ENCODE measurements around the gene KHDC4. TPM values are rescaled to one million over a fixed set of nuclear protein-coding genes. Genes with fewer than 3 reads are reported as not detected.

KHDC4 gene
- total and polyA plus RNA-seq, 7 donors, result 6.6 to 67.6 (median 33.5) TPM

GRCh38 chr1:155871390-155871789, 62.8 kb downstream of the KHDC4 start:
- 69 to 84% methylated on average over 1 of the region's 1 CpG for WGBS, 2 donors
- DNase-seq, result peak; percentile 79

GRCh38 chr1:155867766-155868165, 66.4 kb downstream of the KHDC4 start:
- H3K4me3 ChIP-seq, result no peak overlapping the region
- no peaks in the 10 kb centered on the region for H3K27me3 ChIP-seq
- DNase-seq, result no peak
- H3K27ac ChIP-seq, result no peak overlapping the region
- H3K36me3 ChIP-seq, result peaks cover 0 to 5% (median 0%) of the 10 kb centered on the region in 4 donors
- TF ChIP-seq CTCF (IDR thresholded peaks at IDR 0.05), result no peak
- no peak for TF ChIP-seq EP300 (IDR thresholded peaks at IDR 0.05)
- TF ChIP-seq POLR2AphosphoS5 (IDR thresholded peaks at IDR 0.05), result no peak
- intact Hi-C loops (cut with DNase I), result no loop called here
- H3K9me3 ChIP-seq, result no peaks in the 10 kb centered on the region
- WGBS, 2 donors, result 95 to 97% methylated on average over 8 of the region's 8 CpGs
- H3K4me1 ChIP-seq, result peaks cover 0 to 6% (median 0%) of the 10 kb centered on the region in 4 donors

More at GRCh38 chr1:155871390-155871789, 62.8 kb downstream of the KHDC4 start:
- peaks cover 0 to 5% (median 0%) of the 10 kb centered on the region in 4 donors for H3K36me3 ChIP-seq
- intact Hi-C loops (cut with DNase I), result no loop called here
- no peaks in the 10 kb centered on the region for H3K27me3 ChIP-seq
- peaks cover 0 to 6% (median 1%) of the 10 kb centered on the region in 4 donors for H3K4me1 ChIP-seq
- peak overlapping the region; percentile 21 to 47 (median 42) for H3K27ac ChIP-seq
- TF ChIP-seq EP300 (IDR thresholded peaks at IDR 0.05), result no peak
- TF ChIP-seq CTCF (IDR thresholded peaks at IDR 0.05), result no peak
- no peak for TF ChIP-seq POLR2A (IDR thresholded peaks at IDR 0.05)
- no peak for TF ChIP-seq POLR2AphosphoS5 (IDR thresholded peaks at IDR 0.05)
- H3K4me3 ChIP-seq, result no peak overlapping the region
- H3K9me3 ChIP-seq, result no peaks in the 10 kb centered on the region

- no peak for DNase-seq
- Histone ChIP-seq H3K4me1 (peaks cover 0 to 16% (median 13%) of the 10 kb centered on the region in 4 donors), H3K9me3 (no peaks in the 10 kb centered on the region), H3K27ac (no peak overlapping the region), H3K36me3 (no peaks in the 10 kb centered on the region), H3K4me3 (no peak overlapping the region), H3K27me3 (no peaks in the 10 kb centered on the region)
- intact Hi-C loops (cut with DNase I), result no loop called here
- TF ChIP-seq EP300 (IDR thresholded peaks at IDR 0.05) (no peak), POLR2A (IDR thresholded peaks at IDR 0.05) (no peak), POLR2AphosphoS5 (IDR thresholded peaks at IDR 0.05) (no peak), CTCF (IDR thresholded peaks at IDR 0.05) (no peak)
These were observed 69.8 kb downstream of the KHDC4 start for GRCh38 chr1:155864393-155864792.

Small RNAs within 50 kb of the gene (small RNA-seq; reads per million reads assigned to genes)
- 0 reads per million in 3 donors for gene MIR6738
- gene RF00015, result 0 reads per million in 3 donors
- 0 reads per million in 3 donors for gene SCARNA4
- 69.7 to 82.4 (median 72.0) reads per million in 3 donors for gene SNORA80E

Other genes with a start within 250 kb of the KHDC4 start
- 100 to 1,000 TPM in 3 of 4 donors, 10 to 100 TPM in 1; 54.3 to 195 (median 159) TPM for gene YY1AP1, start 245.6 kb downstream of the KHDC4 start, total RNA-seq
- gene YY1AP1, start 245.6 kb downstream of the KHDC4 start, polyA plus RNA-seq, result 10 to 100 TPM; 21.6 to 39.2 (median 25.7) TPM
- 100 to 1,000 TPM in 3 of 4 donors, 10 to 100 TPM in 1; 96.7 to 180 (median 134) TPM for gene DAP3, start 245.3 kb downstream of the KHDC4 start, total RNA-seq
- 10 to 100 TPM; 60.3 to 92.5 (median 86.9) TPM for gene DAP3, start 245.3 kb downstream of the KHDC4 start, polyA plus RNA-seq
- gene GON4L, start 77.2 kb downstream of the KHDC4 start, total RNA-seq, result 10 to 100 TPM; 25.7 to 45.7 (median 36.4) TPM
- 10 to 100 TPM in 1 of 3 donors, 1 to 10 TPM in 2; 3.5 to 24.7 (median 7.2) TPM for gene GON4L, start 77.2 kb downstream of the KHDC4 start, polyA plus RNA-seq
- 10 to 100 TPM; 14.0 to 29.1 (median 21.3) TPM for gene SYT11, start 74.8 kb downstream of the KHDC4 start, total RNA-seq
- gene SYT11, start 74.8 kb downstream of the KHDC4 start, polyA plus RNA-seq, result 1 to 10 TPM in 2 of 3 donors, under 1 TPM in 1; under 0.01 to 8.4 (median 1.2) TPM
- 10 to 100 TPM; 16.6 to 23.2 (median 20.7) TPM for gene RIT1, start 23.1 kb downstream of the KHDC4 start, total RNA-seq
- gene RIT1, start 23.1 kb downstream of the KHDC4 start, polyA plus RNA-seq, result 10 to 100 TPM; 13.1 to 15.0 (median 13.8) TPM
- not detected for gene RXFP4, start 7.2 kb upstream of the KHDC4 start, total RNA-seq
- gene RXFP4, start 7.2 kb upstream of the KHDC4 start, polyA plus RNA-seq, result 1 to 10 TPM in 2 of 3 donors, not detected in 1; 1.8 to 2.7 TPM
- gene ARHGEF2, start 44.1 kb upstream of the KHDC4 start, total RNA-seq, result 10 to 100 TPM; 31.6 to 83.9 (median 48.1) TPM
- gene ARHGEF2, start 44.1 kb upstream of the KHDC4 start, polyA plus RNA-seq, result 10 to 100 TPM; 25.8 to 76.7 (median 26.8) TPM
- 100 to 1,000 TPM; 115 to 338 (median 233) TPM for gene SSR2, start 86.5 kb upstream of the KHDC4 start, total RNA-seq
- 100 to 1,000 TPM; 157 to 274 (median 231) TPM for gene SSR2, start 86.5 kb upstream of the KHDC4 start, polyA plus RNA-seq
- gene UBQLN4, start 119.4 kb upstream of the KHDC4 start, total RNA-seq, result 10 to 100 TPM; 13.9 to 23.6 (median 19.8) TPM
- gene UBQLN4, start 119.4 kb upstream of the KHDC4 start, polyA plus RNA-seq, result 10 to 100 TPM; 11.4 to 21.5 (median 14.8) TPM
- 10 to 100 TPM; 55.4 to 86.4 (median 71.3) TPM for gene LAMTOR2, start 120.4 kb upstream of the KHDC4 start, total RNA-seq
- 100 to 1,000 TPM; 142 to 245 (median 199) TPM for gene LAMTOR2, start 120.4 kb upstream of the KHDC4 start, polyA plus RNA-seq
- gene RAB25, start 126.7 kb upstream of the KHDC4 start, total RNA-seq, result not detected
- gene RAB25, start 126.7 kb upstream of the KHDC4 start, polyA plus RNA-seq, result 100 to 1,000 TPM; 187 to 237 (median 201) TPM
- under 1 TPM; 0.27 to 0.36 (median 0.30) TPM for gene MEX3A, start 148.1 kb upstream of the KHDC4 start, total RNA-seq
- 1 to 10 TPM in 1 of 3 donors, under 1 TPM in 2; 0.23 to 1.5 (median 0.60) TPM for gene MEX3A, start 148.1 kb upstream of the KHDC4 start, polyA plus RNA-seq
- gene LMNA, start 180.3 kb upstream of the KHDC4 start, total RNA-seq, result 100 to 1,000 TPM; 129 to 241 (median 196) TPM
- gene LMNA, start 180.3 kb upstream of the KHDC4 start, polyA plus RNA-seq, result 100 to 1,000 TPM; 108 to 229 (median 142) TPM
- 1 to 10 TPM; 1.6 to 2.9 (median 1.8) TPM for gene SEMA4A, start 219.2 kb upstream of the KHDC4 start, total RNA-seq
- 1 to 10 TPM; 1.4 to 6.3 (median 1.8) TPM for gene SEMA4A, start 219.2 kb upstream of the KHDC4 start, polyA plus RNA-seq